GM18505 (cell line): ENCODE data around the gene ABR.
A peak's percentile ranks its signal among the peaks of the same experiment; 100 is the strongest.
"Not testable (repeated sequence)": the region's sequence is repeated elsewhere in the genome, so short reads cannot be mapped to it uniquely, and the experiment has no call there.

Source experiments
- ATAC-seq: cut with Tn5 transposase; IDR thresholded peaks from one replicate; pipeline ENCODE4 v1.9.1; 2021; ENCODE audit not compliant: unreplicated experiment
- POLR2A ChIP-seq: IDR thresholded peaks from 4 replicates; pipeline ENCODE4 v1.6.1; 2011; ENCODE audit warnings: borderline replicate concordance; ENCODE audit not compliant: insufficient read depth, insufficient read length; ENCODE audit errors: extremely low read depth

ABR gene

DNA sequence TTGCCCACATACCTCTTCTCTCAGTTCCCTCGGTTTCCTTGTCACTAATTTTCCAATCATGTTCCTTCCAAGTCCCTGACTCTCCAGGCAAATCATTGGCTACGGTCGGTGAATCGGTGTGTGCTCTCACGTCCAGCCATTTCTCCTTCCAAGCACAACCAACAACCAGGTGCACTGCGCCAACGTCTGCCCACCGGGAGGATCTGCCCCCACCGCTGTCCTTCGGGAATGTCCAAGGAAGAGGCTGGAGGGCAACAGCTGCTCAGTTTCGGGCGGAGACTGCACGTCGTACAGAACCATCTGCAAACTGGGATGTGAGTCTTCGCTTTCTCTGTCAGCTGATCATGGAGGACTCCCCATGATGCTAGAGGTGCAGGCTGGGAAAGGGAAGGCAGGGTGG is 191.8 kb downstream of the ABR start:
- ATAC-seq = no peak
- no peak for TF ChIP-seq POLR2A

DNA sequence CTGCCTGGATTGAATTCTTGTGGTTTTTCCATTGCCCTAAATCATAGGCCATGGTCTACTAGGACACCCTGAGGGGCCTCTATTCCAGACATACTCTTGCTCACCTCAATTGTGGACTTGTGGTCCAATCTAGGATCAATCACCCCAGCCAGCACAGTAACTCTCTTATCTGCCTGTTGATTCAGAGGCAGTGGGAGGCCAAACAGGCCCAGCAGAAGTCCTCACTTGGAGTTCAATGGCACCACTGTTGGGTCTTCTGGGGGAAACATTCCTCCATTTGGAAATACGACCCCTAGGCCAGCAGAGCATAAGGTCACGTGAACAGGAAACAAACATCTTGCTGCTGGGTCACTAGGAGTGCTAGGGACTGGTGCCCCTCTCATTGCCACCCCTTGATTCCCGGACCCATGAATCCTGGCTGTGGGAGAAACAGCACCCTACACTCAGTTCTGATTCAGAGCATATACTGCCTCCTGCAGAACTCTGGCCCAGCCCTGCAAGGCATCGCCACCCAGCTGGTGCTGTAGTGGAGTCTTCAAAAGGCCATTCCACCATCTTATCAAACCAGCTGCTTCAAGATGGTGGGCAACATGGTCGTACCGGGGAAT is 193.4 kb downstream of the ABR start:
- ATAC-seq = no peak
- TF ChIP-seq POLR2A = no peak

DNA sequence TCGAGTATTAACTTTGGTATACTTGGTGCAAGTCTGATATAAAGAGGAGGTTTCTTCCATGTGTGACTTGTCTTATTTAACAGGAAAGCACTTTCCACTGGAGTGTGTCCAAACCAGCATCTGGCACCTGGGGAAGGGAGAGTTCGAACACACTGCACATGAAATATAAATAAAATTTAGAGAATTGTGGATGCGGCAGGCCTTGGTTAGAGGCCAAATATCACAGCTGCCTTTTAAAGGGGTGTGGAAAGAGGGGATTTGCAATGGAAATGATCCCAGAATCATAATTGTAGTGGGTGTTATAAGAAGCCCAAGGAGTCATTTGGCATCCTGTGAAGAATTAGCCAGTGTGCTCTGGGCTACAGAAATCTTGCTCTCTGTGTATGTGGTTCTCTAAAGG is 195.9 kb downstream of the ABR start:
- ATAC-seq = no peak
- TF ChIP-seq POLR2A = no peak

DNA sequence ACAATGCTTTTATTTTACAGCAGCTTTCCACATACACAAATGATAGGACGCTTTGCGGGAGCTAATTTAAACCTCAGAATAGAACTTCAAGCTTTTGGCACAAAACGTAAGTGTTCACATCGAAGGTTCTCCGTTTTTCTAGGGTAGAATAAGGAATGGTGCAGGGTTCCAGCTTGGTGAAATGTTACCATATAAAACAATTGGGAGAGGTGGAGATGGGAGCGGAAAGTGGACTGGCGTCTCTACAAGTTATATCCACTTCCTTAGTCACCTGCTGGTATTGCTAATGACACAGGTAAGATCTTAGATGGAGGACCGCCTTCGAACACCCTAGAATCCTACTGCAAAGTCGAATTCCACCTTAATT is 198.5 kb downstream of the ABR start:
- no peak for ATAC-seq
- no peak for TF ChIP-seq POLR2A

DNA sequence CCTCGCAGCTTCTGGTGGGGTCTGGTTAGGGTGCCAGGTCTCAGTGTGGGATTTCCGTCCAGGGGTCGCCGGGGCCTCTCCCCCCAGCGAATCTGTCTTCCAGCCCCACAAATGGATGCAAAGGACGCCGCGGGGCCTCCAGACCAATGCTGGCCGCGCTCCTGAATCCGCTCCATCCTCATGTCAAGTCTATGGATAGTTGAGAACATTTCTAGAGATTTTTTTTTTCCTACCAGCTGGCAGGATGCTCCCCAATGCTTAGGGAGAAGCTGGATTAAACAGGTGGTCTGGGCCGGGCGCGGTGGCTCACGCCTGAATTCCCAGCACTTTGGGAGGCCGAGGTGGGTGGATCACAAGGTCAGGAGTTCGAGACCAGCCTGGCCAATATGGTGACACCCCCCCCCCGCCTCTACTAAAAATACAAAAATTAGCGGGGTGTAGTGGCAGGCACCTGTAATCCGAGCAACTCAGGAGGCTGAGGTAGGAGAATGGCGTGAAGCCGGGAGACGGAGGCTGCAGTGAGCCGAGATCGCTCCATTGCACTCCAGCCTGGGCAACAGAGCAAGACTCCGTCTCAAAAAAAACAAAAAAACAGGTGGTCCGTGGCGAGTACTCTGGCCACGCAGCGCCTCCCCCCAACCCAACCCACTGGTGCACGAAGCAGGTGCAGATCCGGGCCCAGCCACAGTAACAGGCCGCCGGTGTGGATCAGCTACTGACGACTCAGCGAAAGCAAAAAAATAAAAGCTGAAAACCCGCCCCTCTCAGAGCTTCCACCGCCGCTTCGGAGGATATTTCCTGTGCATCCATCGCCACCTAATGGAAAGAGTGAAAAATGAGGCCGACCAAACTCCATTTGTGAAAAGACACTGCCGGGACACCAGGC is 199.1 kb downstream of the ABR start:
- no peak for ATAC-seq
- no peak for TF ChIP-seq POLR2A

DNA sequence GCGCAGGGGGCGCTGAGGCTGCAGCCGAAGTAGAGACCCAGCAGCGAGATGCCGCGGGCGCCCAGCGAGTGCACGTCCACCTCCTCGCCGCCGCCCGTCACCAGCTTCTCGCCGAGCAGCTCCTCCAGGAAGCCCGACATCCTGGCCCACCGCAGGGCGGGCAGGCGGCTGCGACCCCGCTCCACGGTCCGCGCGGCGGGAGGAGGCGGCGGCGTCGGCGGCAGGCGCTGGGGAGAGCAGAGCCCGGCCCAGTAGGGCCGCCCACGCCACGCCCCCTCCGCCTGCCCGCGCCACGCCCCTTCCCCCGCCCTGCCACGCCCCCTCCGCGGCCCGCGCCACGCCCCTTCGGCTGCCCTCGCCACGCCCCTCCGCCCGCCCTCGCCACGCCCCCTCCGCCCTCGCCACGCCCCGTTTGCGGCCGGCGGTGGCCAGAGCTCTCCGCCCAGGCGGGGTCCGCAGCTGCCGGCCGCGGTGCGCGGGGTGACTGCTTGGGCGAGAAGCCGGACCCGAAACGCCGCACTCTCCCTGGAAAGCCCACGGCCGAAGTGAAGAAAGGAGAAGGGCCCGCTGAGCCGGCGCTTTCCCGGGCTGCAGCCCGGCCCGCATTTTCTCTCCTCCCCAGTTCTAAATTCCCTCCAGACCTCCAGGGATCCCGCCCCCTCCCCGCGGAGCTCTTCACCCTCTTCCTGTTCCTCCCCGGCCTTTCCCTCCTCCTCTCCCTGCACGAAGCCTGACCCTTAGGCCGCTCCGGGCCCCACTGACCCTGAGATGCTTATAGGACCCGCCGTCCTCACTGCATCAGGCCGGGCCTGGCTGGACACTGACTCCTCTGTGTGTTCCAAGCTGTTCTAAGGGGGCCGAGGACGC is 200.0 kb downstream of the ABR start, which contains the start of gene NXN:
Gene NXN, minus strand, starts transcription at position 238 of the 867 bp plus-strand sequence.
- peak; percentile 69 for ATAC-seq
- TF ChIP-seq POLR2A = no peak

DNA sequence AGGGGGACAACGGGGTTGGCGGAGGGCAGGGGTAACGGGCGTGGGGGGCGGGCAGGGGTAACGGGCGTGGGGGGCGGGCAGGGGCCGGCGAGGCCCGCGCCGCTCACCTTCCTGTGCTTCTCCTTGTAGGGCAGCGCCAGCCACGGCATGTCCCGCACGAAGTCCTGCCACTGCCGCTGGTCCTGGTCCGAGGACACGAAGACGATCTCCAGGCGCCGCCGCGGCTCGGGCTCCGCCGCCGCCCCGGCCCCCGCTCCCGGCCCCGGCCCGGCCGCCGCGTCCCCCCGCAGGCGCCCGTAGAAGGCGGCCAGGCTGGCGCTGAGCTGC is 200.6 kb downstream of the ABR start:
- no peak for TF ChIP-seq POLR2A
- no peak for ATAC-seq

DNA sequence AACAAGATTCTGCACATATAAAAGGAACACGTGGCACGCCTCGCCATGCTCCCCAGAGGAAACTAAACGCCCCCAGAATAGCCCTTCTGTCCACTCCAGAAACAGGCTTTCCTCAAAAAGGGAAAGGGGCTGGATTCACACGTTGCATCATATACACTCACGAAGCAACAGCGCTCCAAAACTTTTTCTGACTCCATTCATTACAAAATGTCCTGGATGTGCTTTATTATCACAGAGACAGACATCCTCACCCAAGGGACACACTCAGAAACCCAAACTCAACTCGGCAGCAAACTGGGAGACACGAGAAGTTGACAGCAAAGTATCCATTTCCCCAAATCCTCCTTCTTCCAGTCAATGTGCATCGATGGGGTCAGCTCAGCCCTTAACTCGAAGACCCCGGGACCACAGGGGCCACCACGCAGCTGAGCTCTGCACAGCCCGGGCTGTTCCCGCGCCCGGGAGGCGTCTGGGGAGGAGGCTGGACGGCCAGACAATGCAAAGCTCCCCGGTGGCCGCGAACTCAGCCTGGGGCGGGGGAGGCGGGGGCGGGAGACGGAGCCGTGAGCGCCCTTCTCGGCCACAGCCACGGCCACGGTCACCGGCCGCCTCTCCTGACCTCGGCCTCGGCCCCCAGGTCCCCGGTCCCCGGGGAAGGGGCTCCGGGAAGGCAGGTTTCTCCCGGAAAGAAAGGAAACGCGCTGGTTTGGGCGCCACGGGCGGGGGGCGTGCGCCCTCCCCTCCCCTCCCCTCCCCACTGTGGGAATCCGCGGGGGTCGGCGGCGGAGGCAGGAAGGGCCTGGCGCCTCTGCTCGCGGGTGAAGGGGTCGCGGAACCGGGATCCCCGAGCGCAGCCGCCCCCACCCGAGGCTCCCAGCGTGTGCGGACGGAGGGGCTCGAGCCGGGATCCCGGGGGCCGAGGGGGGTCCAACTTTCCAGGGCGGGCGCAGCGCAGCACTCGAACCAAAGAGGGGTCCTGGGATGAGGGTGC is 201.4 kb downstream of the ABR start:
- no peak for ATAC-seq
- no peak for TF ChIP-seq POLR2A

DNA sequence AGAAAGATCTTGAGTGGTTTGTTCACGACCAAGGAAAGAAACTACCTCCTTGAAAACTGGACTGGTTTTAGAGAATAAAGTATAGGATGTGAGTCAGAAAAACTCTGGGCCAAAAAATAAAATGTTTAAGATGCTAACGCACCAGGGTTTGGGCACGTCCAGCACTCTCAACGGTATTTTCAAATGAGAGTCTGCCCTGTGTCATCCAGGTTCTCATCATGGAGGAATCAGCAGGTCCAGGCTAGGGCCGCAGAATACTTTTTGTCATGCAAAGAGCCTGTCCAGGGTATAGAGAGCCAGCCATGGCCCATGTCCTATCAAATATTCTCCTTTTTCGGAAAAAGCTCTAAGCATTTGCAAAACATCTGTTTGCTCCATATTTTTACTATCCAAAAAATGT is 202.6 kb downstream of the ABR start:
- ATAC-seq = no peak
- no peak for TF ChIP-seq POLR2A

DNA sequence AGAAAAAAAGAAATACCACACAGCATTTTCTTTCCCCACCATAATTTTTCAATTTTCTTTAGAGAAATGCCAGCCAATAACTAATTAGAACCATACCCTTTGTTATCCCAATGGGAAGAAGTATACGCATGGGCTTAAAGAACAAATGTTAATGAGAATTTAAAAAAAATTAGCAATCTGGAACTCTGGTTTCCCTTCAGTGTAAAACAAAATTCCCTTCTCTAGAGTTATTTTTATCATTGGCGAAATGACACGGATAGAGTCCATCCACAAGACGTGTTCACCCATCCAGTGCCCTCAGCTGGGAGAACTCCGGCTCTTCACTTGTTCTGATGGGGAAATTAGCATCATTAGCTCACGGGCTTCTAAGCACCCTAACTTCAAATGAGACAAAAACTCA is 203.5 kb downstream of the ABR start:
- ATAC-seq = no peak
- no peak for TF ChIP-seq POLR2A

DNA sequence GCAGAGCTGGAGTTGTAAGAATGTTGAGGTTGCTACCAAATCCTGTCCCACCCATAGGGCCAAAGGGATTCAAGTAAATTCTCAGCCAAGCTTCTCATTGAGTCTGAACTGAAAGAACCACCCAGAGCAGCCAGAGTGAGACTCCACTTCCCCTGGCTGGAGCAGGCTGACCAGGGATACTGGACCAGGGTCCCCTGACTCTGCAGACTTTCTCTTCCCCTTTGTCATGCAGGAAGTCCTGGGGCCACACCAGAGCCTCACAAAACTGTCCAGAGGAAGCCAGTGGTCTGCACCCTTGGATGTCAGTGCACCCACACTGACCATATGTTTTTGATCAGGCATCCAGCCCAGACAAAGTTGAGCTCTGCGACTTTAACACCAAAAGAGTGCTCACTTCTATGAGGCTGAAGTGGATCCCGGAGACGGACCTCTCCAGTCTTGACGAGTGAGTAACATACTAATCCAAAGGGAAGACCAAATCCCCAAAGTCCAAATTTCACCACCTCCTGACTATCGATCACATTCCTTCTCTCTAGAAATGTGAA is 204.3 kb downstream of the ABR start:
- no peak for TF ChIP-seq POLR2A
- no peak for ATAC-seq

DNA sequence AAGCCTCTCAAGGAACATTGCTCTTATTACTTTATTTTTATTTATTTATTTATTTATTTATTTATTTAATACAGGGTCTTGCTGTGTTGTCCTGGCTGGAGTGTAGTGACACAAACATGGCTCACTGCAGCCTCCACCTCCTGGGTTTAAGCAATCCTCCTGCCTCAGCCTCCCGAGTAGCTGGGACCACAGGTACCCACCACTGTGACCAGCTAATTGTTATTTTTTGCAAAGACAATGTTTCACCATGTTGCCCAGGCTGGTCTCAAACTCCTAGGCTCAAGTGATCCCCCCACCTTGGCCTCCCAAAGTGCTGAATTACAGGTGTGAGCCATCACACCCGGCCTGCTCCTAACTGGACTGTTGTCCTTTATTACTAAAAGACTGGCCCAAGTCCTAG is 205.0 kb downstream of the ABR start:
- ATAC-seq = not testable (repeated sequence)

DNA sequence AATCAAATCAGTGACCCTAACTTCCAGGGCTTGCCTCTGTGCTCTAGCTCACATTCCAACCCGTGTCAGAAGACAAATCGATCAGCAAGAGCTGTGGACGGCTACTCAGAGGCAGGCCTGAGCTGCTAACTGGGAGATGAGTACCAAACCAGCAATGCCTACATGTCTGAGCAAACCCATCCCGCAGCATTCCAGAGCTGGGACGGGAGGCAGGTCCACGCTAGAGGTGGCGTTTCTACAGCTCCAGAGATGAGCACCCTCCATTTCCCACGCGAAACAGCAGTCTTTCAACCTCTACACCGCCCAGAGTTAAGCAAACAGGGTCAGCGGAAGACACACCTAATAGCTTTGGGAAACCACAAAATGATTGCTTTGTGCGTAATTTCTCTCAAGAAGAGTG is 206.7 kb downstream of the ABR start:
- no peak for TF ChIP-seq POLR2A
- ATAC-seq = no peak

DNA sequence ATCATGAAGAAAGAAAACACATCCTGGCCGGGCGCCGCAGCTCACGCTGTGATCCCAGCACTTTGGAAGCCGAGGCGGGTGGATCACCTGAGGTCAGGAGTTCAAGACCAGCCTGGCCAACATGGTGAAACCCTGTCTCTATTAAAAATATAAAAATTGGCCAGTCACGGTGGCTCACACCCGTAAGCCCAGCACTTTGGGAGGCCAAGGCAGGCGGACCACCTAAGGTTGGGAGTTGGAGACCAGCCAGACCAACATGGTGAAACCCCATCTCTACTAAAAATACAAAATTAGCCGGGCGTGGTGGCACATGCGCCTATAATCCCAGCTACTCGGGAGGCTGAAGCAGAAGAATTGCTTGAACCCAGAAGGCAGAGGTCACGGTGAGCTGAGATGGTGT is 207.9 kb downstream of the ABR start:
- not testable (repeated sequence) for ATAC-seq
